GM18511 (cell line): ENCODE data around the gene ASIC4.

ENCODE experiments used
- ATAC-seq: cut with Tn5 transposase; IDR thresholded peaks from one replicate; pipeline ENCODE4 v1.9.1; 2021; ENCODE audit warnings: mild to moderate bottlenecking, moderate library complexity; ENCODE audit not compliant: unreplicated experiment

Gene ASIC4

GRCh38 chr2:219551441-219552381 is 37.4 kb downstream of the ASIC4 start:
- ATAC-seq, result peak; percentile 30

DNA sequence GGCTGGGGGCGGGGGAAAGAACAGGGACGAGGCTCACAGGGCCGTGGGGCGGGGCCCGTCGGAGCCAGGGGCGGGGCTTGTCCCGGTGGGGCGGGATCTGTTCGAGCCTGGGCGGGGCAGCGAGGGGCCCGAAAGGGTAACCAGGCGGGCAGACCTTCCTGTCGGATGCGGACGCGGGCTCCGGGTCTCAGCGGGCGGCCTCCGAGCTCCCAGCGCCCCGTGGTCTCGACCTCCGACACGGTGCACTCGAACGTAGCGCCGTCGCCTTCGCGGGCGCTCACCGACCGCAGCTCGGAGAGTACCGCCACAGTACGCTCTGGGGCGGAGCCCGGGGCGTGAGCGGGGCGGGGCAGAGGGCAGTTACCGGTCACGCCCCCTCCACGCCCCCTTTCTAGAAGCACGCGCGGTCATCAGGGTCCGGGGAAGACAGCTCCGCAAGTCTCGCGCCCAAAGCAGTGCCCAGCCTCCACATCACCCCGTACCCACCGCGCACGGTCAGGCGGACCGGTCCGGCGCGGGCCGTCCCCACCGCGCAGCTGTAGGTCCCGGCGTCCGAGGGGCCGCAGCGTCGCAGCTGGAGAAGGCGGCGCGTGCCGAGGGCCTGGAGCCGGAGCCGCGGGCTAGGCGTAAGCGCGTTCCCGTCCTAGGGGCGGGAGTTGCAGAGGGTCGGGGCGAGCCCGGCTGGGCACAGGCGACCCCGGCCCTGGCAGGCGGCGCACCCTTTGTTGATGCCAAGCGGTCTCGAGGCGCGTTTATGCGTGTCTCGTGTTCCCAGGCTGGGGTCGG is 38.3 kb downstream of the ASIC4 start:
- ATAC-seq, result peak; percentile 93

GRCh38 chr2:219553168-219553417 is 38.8 kb downstream of the ASIC4 start:
- ATAC-seq, result no peak

GRCh38 chr2:219553463-219553963 is 39.2 kb downstream of the ASIC4 start:
- ATAC-seq, result no peak

GRCh38 chr2:219554350-219554749 is 40.1 kb downstream of the ASIC4 start:
- no peak for ATAC-seq

DNA sequence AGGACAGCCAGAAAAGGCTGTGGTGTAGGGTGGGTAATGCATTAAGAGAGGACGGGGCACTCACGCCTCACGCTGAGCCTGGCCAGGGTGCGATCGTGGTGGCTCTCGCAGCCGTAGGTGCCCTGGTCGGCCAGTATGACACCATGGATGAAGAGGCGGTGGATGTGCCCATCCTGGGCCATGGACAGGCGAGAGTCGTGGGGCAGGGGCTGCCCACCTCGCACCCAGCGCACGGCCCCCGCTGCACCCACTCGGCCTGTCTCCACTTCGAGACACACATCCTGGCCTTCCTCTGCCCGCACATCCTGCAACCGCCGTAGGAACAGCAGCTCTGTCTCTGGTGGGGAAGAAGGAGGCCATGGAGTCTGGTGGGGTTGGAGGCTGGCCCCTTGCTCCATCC is 41.7 kb downstream of the ASIC4 start:
- ATAC-seq, result no peak

GRCh38 chr2:219556413-219556812 is 42.1 kb downstream of the ASIC4 start:
- no peak for ATAC-seq

DNA sequence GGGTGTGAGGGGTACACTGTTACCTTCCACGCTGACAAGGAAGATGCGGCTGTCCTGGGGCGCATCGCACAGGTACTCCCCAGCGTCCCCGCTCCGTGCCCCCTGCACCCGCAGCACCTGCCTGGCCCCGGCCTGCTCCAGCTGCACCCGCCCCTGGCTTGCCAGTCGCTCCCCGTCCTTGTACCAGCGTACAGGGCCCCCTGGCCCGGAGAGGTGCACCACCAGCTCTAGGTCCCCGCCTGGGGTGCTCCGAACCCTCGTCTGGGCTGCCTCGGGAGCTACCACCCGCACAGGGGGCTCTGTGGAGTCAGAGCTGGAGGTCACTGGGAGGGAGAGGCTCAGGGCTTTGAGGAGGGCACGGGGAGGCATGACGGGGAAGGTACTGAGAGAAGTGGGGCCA is 43.0 kb downstream of the ASIC4 start:
- no peak for ATAC-seq

GRCh38 chr2:219557791-219558785 is 43.8 kb downstream of the ASIC4 start:
- no peak for ATAC-seq

DNA sequence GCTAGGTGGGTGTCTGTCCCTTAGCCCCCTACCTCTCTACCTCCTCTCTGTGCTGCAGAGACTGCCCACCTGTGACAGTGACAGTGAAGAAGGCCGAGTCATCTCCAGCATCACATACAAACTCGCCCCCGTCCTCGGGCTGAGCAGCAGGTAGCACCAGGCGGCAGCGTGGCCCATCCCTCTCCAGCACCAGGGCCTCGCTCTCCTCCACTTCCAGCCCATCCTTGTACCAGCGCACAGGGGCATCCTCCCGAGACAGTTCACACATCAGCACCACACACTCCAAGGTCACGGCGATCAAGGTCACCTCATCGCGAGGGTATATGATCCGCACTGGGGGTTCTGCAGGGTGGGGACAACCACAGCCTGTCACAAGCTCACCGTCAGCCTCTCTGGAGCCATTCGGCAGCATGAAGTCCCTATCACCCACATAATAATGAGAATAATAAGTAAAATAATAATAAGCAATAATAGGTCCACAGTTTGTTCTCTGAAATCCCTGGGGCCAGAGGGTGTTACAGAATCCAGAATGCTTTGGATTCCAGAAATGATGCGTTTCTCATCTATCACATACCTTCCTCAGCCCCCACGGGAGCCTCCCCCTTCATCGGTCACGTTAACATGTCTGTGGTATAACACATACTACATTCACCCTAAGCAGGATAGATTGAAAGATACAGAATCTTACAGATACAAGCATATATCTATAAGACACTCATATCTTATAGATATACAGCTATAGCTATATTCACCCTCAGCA is 45.1 kb downstream of the ASIC4 start:
- ATAC-seq, result no peak

DNA sequence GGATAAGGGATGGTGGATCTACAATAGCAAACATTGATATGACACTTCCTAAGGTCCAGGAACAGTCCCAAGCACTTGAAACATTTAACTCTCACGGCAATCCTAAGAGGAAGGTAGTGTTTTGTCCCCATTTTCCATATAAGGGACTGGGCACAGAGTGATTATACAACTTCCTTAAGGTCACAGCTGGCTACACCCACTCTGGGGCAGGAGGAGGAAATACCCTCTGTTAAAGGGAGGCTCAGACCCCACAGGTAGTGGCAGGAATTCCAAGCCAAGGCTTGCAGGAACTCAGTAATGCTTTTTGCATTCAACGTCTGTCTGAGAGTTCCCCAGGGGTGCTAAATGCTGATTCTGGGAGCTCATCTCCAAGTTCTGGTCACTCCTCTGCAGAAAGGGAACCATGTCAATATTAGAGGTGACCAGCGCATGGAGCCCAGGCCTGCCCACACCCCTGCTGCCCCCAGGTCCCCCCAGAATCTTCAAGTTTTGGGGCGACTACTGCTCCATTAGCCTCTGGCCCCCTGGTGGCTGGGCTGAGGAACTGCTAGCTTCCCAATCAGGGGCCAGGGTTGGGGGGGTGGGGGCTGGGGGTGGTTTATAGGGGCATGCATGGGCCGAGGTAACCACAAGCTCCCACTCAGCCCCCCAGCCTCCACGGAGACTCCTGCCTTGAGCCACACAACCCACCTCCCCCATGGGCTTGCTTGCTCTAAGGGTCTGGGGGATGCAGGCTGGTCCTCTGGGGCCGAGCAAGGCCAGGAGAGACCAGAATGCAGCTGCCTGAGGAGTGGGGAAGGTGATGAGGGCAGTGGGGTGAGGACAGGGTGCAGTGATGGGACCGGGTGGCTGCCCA is 46.0 kb downstream of the ASIC4 start:
- peak; percentile 62 for ATAC-seq

DNA sequence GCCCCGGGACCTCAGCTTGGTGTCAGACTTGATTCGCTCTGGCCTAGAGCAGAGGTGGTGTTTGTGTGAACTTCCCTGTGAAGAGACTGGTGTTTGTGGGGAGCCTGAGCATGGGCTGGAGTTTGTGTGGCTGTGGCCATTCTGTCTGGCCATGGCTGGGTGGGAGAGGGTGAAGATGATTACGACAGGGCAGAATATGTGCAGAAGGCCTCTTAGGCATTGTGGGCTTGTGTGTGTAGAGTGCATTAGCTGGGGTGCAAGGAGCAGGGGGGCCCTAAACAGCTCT is 46.6 kb downstream of the ASIC4 start:
- ATAC-seq, result peak; percentile 6

- no peak for ATAC-seq
These were observed 47.1 kb downstream of the ASIC4 start for GRCh38 chr2:219561179-219562048.

GRCh38 chr2:219562049-219563020 is 48.1 kb downstream of the ASIC4 start:
- ATAC-seq, result no peak

- no peak for ATAC-seq
These were observed 49.1 kb downstream of the ASIC4 start for GRCh38 chr2:219563271-219563928.

GRCh38 chr2:219565130-219566080 is 51.1 kb downstream of the ASIC4 start:
- ATAC-seq, result no peak
